Stimulated activated CD8-positive, alpha-beta memory T cell treated with anti-CD3 and anti-CD28 coated beads, Interleukin-4, amount 100 ng/mL, for 1 hour (primary cell): ENCODE results near the gene TAX1BP1.

Experiments used
- DNase-seq, 2 donors: peaks; one replicate each; pipeline ENCODE4 v3.0.0-alpha.2; 2020; ENCODE audit warnings: low read depth in 2 of 2, low spot score in 1 of 2

TAX1BP1 gene

GRCh38 chr7:27875832-27876231 is 135.9 kb downstream of the TAX1BP1 start:
- DNase-seq = no peak

GRCh38 chr7:27876756-27877155 is 136.8 kb downstream of the TAX1BP1 start:
- DNase-seq = no peak
